Coronary artery (tissue), 2 donors: ENCODE results near the gene MST1R.

ENCODE experiments used
- DNase-seq: peaks from one replicate; pipeline ENCODE4 v3.0.0-alpha.2; 2017; ENCODE audit warnings: low spot score
- H3K27ac ChIP-seq, 2 donors: fragments of 200-600 bp; sonication (generic); one replicate each; pipeline ENCODE4 v1.5.1; 2016 to 2019
- H3K4me3 ChIP-seq: fragments of 200-600 bp; sonication (generic); 2 replicates; pipeline ENCODE4 v1.5.1; 2016; ENCODE audit warnings: mild to moderate bottlenecking, moderate library complexity
- CTCF ChIP-seq: fragments of 200-600 bp; sonication (generic); IDR thresholded peaks from one replicate; pipeline ENCODE4 v1.5.1; 2019; ENCODE audit warnings: antibody characterized with exemption

The MST1R gene

GRCh38 chr3:49889296-49889695, 14.4 kb downstream of the MST1R start:
- Histone ChIP-seq H3K4me3 (no peak overlapping the region), H3K27ac (no peak overlapping the region)
- no peak for DNase-seq
- TF ChIP-seq CTCF, result no peak

DNA sequence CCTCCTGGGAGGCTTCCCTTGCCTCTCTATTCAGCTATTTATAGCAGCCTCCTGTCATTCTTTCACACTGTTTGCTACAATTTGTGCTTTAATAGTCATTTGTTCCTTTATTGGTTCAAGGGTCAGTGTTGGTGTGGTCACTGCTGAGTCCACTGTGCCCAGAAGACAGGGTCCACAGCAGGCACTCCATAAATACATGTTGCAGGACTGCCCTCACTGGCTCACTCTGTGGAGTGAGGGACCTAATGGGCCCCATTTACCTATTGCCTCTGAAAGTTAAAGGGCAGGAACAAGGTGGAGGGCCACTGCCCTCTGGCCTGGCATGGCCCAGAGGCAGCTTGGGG, 16.8 kb downstream of the MST1R start:
- Histone ChIP-seq H3K27ac (no peak overlapping the region), H3K4me3 (no peak overlapping the region)
- DNase-seq, result no peak
- TF ChIP-seq CTCF, result no peak

GRCh38 chr3:49883998-49884397, 19.7 kb downstream of the MST1R start:
- no peak overlapping the region for H3K4me3 ChIP-seq
- TF ChIP-seq CTCF, result no peak
- no peak for DNase-seq
- no peak overlapping the region for H3K27ac ChIP-seq

DNA sequence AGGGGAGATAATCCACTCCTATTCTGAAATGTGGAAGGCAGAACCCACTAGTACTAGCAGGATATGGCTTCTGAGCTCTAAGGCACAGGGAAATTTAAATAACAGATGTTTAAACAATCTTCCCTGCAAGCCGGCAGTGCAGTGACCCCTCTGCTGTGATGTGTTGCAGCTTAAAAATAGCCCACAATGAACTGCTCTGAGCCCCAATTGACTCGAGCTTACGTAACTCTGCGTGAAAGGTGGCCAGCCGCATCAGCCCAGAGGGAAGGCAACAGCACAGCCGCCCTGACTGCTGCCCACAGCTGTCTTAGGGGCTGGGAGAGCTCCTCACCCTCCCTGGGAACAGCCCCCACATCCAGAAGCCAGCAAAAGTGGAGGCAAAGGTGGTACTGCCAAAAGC, 21.5 kb downstream of the MST1R start:
- Histone ChIP-seq H3K27ac (no peak overlapping the region), H3K4me3 (no peak overlapping the region)
- TF ChIP-seq CTCF, result no peak
- DNase-seq, result no peak

- TF ChIP-seq CTCF, result no peak
- Histone ChIP-seq H3K27ac (no peak overlapping the region), H3K4me3 (no peak overlapping the region)
- DNase-seq, result no peak
Measured at GRCh38 chr3:49880581-49881315, 22.9 kb downstream of the MST1R start.

- no peak for TF ChIP-seq CTCF
- Histone ChIP-seq H3K4me3 (no peak overlapping the region), H3K27ac (no peak overlapping the region)
- DNase-seq, result no peak
Measured at GRCh38 chr3:49879721-49880120, 24.0 kb downstream of the MST1R start.

DNA sequence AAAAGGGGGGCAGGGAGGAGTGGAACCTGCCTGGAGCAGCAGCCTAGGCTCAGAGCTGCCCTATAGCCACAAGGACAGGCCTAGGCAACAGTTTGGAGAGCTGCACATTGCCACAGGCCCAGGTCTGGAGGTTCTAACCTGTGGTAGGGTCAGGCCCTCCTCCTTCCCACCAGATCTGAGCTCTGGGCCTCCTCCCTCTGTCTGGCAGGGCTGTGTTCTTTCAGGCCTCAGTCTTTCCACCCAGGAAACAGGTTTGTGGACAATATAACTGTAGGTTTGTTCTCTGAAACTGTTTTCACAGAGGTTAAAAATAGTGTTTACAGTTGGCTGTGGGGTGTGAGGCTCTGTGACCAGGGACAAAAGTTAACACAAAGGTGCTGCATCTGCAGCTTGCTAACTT, 25.0 kb downstream of the MST1R start:
- H3K27ac ChIP-seq, result no peak overlapping the region
- no peak for DNase-seq
- no peak for TF ChIP-seq CTCF
- no peak overlapping the region for H3K4me3 ChIP-seq
